ENCODE results near the gene SYCE3. TPM values are rescaled to one million over a fixed set of nuclear protein-coding genes. Genes with fewer than 3 reads are reported as not detected.
A peak's percentile ranks its signal among the peaks of the same experiment; 100 is the strongest.
"Not testable (repeated sequence)": the region's sequence is repeated elsewhere in the genome, so short reads cannot be mapped to it uniquely, and the experiment has no call there.

Gene SYCE3
- total RNA-seq, 1 donor from 2014 or later: 0.76 TPM

DNA sequence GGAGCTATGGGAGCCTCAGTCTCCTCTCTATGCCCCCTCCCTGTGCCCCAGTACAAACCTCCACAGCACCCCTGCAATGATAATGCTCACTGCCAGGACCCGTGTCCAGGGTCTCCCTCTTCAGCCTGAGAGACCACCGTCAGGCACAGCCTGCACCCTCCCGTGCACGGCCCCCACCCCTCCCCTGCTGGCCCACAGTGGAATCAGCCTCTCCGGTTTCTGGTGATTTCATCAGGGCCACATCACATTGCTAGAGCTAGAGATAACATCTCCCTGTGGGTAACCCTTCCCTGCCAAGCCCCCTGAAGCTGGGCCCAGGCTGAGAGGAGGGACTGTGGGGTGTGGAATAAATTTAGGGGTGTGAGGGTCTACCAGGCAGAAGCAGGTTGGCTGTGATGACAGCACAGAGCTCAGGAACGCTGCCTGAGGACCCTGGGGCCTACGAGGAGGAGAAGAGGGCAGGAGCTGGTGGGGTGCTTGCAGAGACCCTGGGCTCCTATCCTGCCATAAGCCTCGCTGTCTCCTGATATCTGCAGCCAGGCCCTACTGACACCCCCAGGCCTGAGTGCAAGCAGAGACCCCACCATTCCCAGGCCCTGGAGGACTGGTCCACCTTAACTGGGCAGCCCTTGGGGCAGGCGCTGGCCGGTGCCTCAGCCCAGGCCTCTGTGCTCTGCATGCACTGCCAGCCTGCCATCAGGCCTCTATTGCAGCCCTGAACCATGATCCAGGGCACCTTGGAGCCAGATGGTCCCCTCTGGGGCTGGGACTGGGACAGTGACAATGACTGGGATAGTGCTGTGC lies 17.0 kb downstream of the SYCE3 start, which contains the start of gene KLHDC7B:
TSS of gene KLHDC7B (plus strand) at position 378 of the 804 bp plus-strand sequence. CDS start at position 723, 345 bp downstream.
- Mint-ChIP-seq H3K36me3 (no peaks in the 10 kb centered on the region), H3K9me3 (no peaks in the 10 kb centered on the region), H3K27me3 (ENCODE audit: low read depth) (no peaks in the 10 kb centered on the region), H3K4me3 (no peak within 1 kb of the TSS), H3K27ac (no peak within 1 kb of the TSS), H3K4me1 (peaks cover 13% of the 10 kb centered on the region)
- no peak for TF ChIP-seq CTCF (IDR thresholded peaks at IDR 0.05; ENCODE audit: unreplicated experiment)
- no peak for DNase-seq (ENCODE audit: low spot score in 2 of 2, unreplicated experiment in 2 of 2)

GRCh38 chr22:50544746-50545253 lies 17.9 kb downstream of the SYCE3 start:
- Mint-ChIP-seq H3K4me3 (no peak overlapping the region), H3K36me3 (no peaks in the 10 kb centered on the region), H3K4me1 (peaks cover 12% of the 10 kb centered on the region), H3K27ac (no peak overlapping the region), H3K27me3 (ENCODE audit: low read depth) (no peaks in the 10 kb centered on the region), H3K9me3 (no peaks in the 10 kb centered on the region)
- DNase-seq (ENCODE audit: low spot score in 2 of 2, unreplicated experiment in 2 of 2): no peak
- no peak for TF ChIP-seq CTCF (IDR thresholded peaks at IDR 0.05; ENCODE audit: unreplicated experiment)

GRCh38 chr22:50544078-50544745 lies 18.5 kb downstream of the SYCE3 start:
- Mint-ChIP-seq H3K36me3 (no peaks in the 10 kb centered on the region), H3K4me3 (peak overlapping the region; percentile 41), H3K27me3 (ENCODE audit: low read depth) (no peaks in the 10 kb centered on the region), H3K9me3 (no peaks in the 10 kb centered on the region), H3K27ac (peak overlapping the region; percentile 34), H3K4me1 (peaks cover 17% of the 10 kb centered on the region)
- peak; percentile 47 for TF ChIP-seq CTCF (IDR thresholded peaks at IDR 0.05; ENCODE audit: unreplicated experiment)
- peak in 1 of 2 experiments; percentile 84 for DNase-seq (ENCODE audit: low spot score in 2 of 2, unreplicated experiment in 2 of 2)

DNA sequence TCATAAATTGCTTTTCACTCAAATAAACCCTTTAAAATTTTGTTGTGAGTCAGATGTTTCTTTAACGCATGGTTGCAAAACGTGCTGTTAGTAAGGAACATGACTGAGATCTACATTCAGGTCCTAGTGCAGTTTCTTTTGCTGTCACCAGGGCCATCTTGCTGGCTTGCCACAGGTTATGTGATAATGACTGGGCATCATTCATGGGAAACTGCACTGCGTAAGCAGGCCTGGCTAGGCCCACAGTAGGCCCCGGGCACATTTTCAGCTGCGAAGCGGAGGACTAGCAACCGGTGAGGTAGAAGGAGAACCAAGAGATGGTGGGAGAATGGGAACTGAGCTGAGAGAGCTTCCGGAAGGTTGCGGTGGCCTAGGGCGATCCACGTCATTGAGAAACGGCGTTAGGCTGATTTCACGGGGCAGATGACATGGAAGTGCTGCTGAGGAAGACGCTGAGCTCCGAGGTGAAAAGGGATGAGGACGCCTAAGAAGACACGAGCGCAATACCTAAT lies 20.2 kb downstream of the SYCE3 start:
- no peak overlapping the region for H3K4me3 Mint-ChIP-seq
- no peaks in the 10 kb centered on the region for H3K36me3 Mint-ChIP-seq
- no peak for DNase-seq (ENCODE audit: low spot score in 2 of 2, unreplicated experiment in 2 of 2)
- no peaks in the 10 kb centered on the region for H3K27me3 Mint-ChIP-seq (ENCODE audit: low read depth)
- H3K27ac Mint-ChIP-seq: no peak overlapping the region
- peaks cover 19% of the 10 kb centered on the region for H3K4me1 Mint-ChIP-seq
- TF ChIP-seq CTCF (IDR thresholded peaks at IDR 0.05; ENCODE audit: unreplicated experiment): no peak
- H3K9me3 Mint-ChIP-seq: no peaks in the 10 kb centered on the region

- not testable (repeated sequence) for H3K4me3 Mint-ChIP-seq; H3K36me3 Mint-ChIP-seq; H3K9me3 Mint-ChIP-seq; DNase-seq (ENCODE audit: low spot score in 2 of 2, unreplicated experiment in 2 of 2); H3K27ac Mint-ChIP-seq; H3K27me3 Mint-ChIP-seq (ENCODE audit: low read depth)
- H3K4me1 Mint-ChIP-seq: peaks cover 19% of the 10 kb centered on the region
These were observed 21.1 kb downstream of the SYCE3 start for GRCh38 chr22:50541667-50542026.

DNA sequence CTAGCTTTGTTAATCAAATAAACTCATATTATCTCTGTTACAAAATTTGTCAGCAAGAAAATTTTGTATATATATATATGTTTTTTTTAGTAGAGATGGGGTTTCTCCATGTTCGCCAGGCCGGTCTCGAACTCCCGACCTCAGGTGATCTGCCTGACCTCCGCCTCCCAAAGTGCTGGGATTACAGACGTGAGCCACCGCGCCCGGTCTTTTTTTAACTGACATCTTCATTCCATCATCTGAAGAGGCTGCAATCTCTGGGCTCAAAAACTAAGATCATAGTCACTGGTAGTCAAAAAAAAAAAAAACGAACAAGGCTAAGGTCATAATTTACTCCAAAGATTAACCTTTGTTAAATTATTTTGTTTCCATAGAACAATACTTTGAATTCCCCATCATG lies 22.3 kb downstream of the SYCE3 start:
- H3K27me3 Mint-ChIP-seq (ENCODE audit: low read depth): no peaks in the 10 kb centered on the region
- no peak for DNase-seq (ENCODE audit: low spot score in 2 of 2, unreplicated experiment in 2 of 2)
- peaks cover 15% of the 10 kb centered on the region for H3K4me1 Mint-ChIP-seq
- H3K36me3 Mint-ChIP-seq: no peaks in the 10 kb centered on the region
- H3K27ac Mint-ChIP-seq: no peak overlapping the region
- no peaks in the 10 kb centered on the region for H3K9me3 Mint-ChIP-seq
- no peak for TF ChIP-seq CTCF (IDR thresholded peaks at IDR 0.05; ENCODE audit: unreplicated experiment)
- H3K4me3 Mint-ChIP-seq: no peak overlapping the region
